ENCODE measurements around the gene RDH11.
"Not testable (repeated sequence)": the region's sequence is repeated elsewhere in the genome, so short reads cannot be mapped to it uniquely, and the experiment has no call there.

The RDH11 gene

GRCh38 chr14:67704484-67705089, 9.0 kb upstream of the RDH11 start:
- peak; percentile 69 for DNase-seq (ENCODE audit: low read depth, low spot score)

- no peak for DNase-seq (ENCODE audit: low read depth, low spot score)
Measured at GRCh38 chr14:67703997-67704396, 8.4 kb upstream of the RDH11 start.

- not testable (repeated sequence) for DNase-seq (ENCODE audit: low read depth, low spot score)
Measured at GRCh38 chr14:67701492-67701891, 5.9 kb upstream of the RDH11 start, which contains the start of gene RDH12. RDH12 (plus strand) TSS chr14:67701886; CDS start chr14:67722643, 20,757 bp downstream.

GRCh38 chr14:67698179-67698578, 2.6 kb upstream of the RDH11 start:
- DNase-seq (ENCODE audit: low read depth, low spot score), result no peak

- DNase-seq (ENCODE audit: low read depth, low spot score), result no peak
Measured at GRCh38 chr14:67697006-67697405, 1.4 kb upstream of the RDH11 start.

GRCh38 chr14:67694791-67695393, 672 bp downstream of the RDH11 start:
- peak; percentile 92 for DNase-seq (ENCODE audit: low read depth, low spot score)

GRCh38 chr14:67690011-67690410, 5.6 kb downstream of the RDH11 start:
- no peak for DNase-seq (ENCODE audit: low read depth, low spot score)

GRCh38 chr14:67683842-67684241, 11.7 kb downstream of the RDH11 start:
- DNase-seq (ENCODE audit: low read depth, low spot score), result no peak

- DNase-seq (ENCODE audit: low read depth, low spot score), result no peak
Measured at GRCh38 chr14:67680941-67681340, 14.6 kb downstream of the RDH11 start.

- peak; percentile 29 for DNase-seq (ENCODE audit: low read depth, low spot score)
Measured at GRCh38 chr14:67680121-67680602, 15.4 kb downstream of the RDH11 start.

GRCh38 chr14:67679006-67679405, 16.6 kb downstream of the RDH11 start:
- DNase-seq (ENCODE audit: low read depth, low spot score), result no peak

GRCh38 chr14:67675219-67675582, 20.4 kb downstream of the RDH11 start:
- DNase-seq (ENCODE audit: low read depth, low spot score), result no peak

- peak; percentile 94 for DNase-seq (ENCODE audit: low read depth, low spot score)
Measured at GRCh38 chr14:67674480-67675218, 20.9 kb downstream of the RDH11 start, which contains the start of gene VTI1B. VTI1B (minus strand) TSS chr14:67674632; CDS start chr14:67674489, 143 bp downstream.

GRCh38 chr14:67674139-67674479, 21.5 kb downstream of the RDH11 start:
- peak; percentile 80 for DNase-seq (ENCODE audit: low read depth, low spot score)

- no peak for DNase-seq (ENCODE audit: low read depth, low spot score)
Measured at GRCh38 chr14:67673451-67673850, 22.1 kb downstream of the RDH11 start.

GRCh38 chr14:67668559-67668958, 27.0 kb downstream of the RDH11 start:
- DNase-seq (ENCODE audit: low read depth, low spot score), result no peak

GRCh38 chr14:67666750-67667449, 28.7 kb downstream of the RDH11 start:
- peak; percentile 75 for DNase-seq (ENCODE audit: low read depth, low spot score)

- peak; percentile 38 for DNase-seq (ENCODE audit: low read depth, low spot score)
Measured at GRCh38 chr14:67665868-67666267, 29.7 kb downstream of the RDH11 start.

GRCh38 chr14:67663633-67664032, 31.9 kb downstream of the RDH11 start:
- no peak for DNase-seq (ENCODE audit: low read depth, low spot score)

GRCh38 chr14:67653651-67654280, 41.8 kb downstream of the RDH11 start:
- no peak for DNase-seq (ENCODE audit: low read depth, low spot score)

GRCh38 chr14:67652189-67652588, 43.4 kb downstream of the RDH11 start:
- DNase-seq (ENCODE audit: low read depth, low spot score), result no peak

- DNase-seq (ENCODE audit: low read depth, low spot score), result no peak
Measured at GRCh38 chr14:67650694-67651093, 44.9 kb downstream of the RDH11 start.

Measured in astrocyte of the hippocampus (primary cell).